ENCODE results near the gene SLC44A2.

DNA sequence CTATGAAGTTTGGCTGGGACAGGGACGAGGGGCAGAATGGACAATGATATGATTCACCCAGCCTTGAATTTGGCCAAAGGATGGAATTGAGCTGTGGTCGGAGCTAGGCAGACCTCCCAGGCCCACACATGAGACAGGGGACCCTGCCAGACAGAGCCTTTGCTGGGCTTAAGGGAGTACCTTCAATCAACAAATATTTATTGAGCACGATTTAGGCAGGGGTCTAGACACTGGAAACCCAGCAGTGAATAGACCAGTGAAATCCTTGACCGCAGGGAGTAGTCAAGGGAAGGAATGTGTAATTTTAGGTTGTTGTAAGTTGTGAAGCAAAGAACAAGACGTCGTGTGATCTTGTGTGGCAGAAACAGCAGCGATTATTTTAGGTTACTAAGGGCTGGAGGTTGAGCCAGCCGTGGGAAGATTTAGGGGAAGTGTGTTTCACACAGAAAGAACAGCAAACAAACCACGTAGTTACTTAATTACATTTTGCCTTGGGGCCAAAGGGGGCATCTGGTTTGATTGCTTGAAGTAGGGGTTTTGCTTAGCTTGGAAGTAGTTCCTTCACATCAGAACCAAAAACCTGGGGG, 21.4 kb upstream of the SLC44A2 start:
- TF ChIP-seq, protein P1, sequence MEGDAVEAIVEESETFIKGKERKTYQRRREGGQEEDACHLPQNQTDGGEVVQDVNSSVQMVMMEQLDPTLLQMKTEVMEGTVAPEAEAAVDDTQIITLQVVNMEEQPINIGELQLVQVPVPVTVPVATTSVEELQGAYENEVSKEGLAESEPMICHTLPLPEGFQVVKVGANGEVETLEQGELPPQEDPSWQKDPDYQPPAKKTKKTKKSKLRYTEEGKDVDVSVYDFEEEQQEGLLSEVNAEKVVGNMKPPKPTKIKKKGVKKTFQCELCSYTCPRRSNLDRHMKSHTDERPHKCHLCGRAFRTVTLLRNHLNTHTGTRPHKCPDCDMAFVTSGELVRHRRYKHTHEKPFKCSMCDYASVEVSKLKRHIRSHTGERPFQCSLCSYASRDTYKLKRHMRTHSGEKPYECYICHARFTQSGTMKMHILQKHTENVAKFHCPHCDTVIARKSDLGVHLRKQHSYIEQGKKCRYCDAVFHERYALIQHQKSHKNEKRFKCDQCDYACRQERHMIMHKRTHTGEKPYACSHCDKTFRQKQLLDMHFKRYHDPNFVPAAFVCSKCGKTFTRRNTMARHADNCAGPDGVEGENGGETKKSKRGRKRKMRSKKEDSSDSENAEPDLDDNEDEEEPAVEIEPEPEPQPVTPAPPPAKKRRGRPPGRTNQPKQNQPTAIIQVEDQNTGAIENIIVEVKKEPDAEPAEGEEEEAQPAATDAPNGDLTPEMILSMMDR (IDR thresholded peaks at IDR 0.05), result no peak
- TF ChIP-seq POLR2A (IDR thresholded peaks at IDR 0.05), result no peak
